GM23338 (cell line): Measurements from ENCODE around the gene PCDHGA1. TPM values are rescaled to one million over a fixed set of nuclear protein-coding genes. Genes with fewer than 3 reads are reported as not detected.

ENCODE experiments used
- ATAC-seq: fragments of 200-7000 bp; cut with Tn5 transposase; 3 replicates; pipeline ENCODE4 v1.9.1; 2020
- DNase-seq: peaks from one replicate; pipeline ENCODE4 v3.0.0-alpha.2; 2015; ENCODE audit warnings: low spot score
- H2AFZ ChIP-seq: fragments of 200-600 bp; sonication (generic); 2 replicates; pipeline ENCODE4 v1.8.0; 2016; ENCODE audit warnings: antibody characterized with exemption, mild to moderate bottlenecking, moderate library complexity
- H3F3A ChIP-seq: fragments of 200-600 bp; sonication (generic); replicated peaks from 2 replicates; pipeline ENCODE4 v1.8.0; 2017; ENCODE audit warnings: antibody characterized with exemption, mixed run types, low read depth
- H3K27ac ChIP-seq: fragments of 200-600 bp; sonication (generic); 2 replicates; pipeline ENCODE4 v1.6.1; 2016; ENCODE audit warnings: low read depth
- H3K27me3 ChIP-seq: fragments of 200-600 bp; sonication (generic); 2 replicates; pipeline ENCODE4 v1.8.0; 2016; ENCODE audit warnings: mild to moderate bottlenecking, mixed run types, moderate library complexity; ENCODE audit not compliant: insufficient read depth
- H3K36me3 ChIP-seq: fragments of 200-600 bp; sonication (generic); 2 replicates; pipeline ENCODE4 v1.8.0; 2016; ENCODE audit warnings: mild to moderate bottlenecking; ENCODE audit not compliant: insufficient read depth
- H3K4me1 ChIP-seq: fragments of 200-600 bp; sonication (generic); 2 replicates; pipeline ENCODE4 v1.8.0; 2016; ENCODE audit warnings: mild to moderate bottlenecking, moderate library complexity; ENCODE audit not compliant: insufficient read depth
- H3K4me2 ChIP-seq: fragments of 200-600 bp; sonication (generic); 2 replicates; pipeline ENCODE4 v1.7.1; 2017; ENCODE audit warnings: mixed run types
- H3K4me3 ChIP-seq: fragments of 200-600 bp; sonication (generic); 2 replicates; pipeline ENCODE4 v1.6.1; 2016; ENCODE audit warnings: mixed run types
- H3K79me2 ChIP-seq: fragments of 200-600 bp; sonication (generic); replicated peaks from 2 replicates; pipeline ENCODE4 v1.8.0; 2017; ENCODE audit warnings: mild to moderate bottlenecking; ENCODE audit not compliant: insufficient read depth
- H3K9me2 ChIP-seq: fragments of 200-600 bp; sonication (generic); 2 replicates; pipeline ENCODE4 v1.8.0; 2017; ENCODE audit not compliant: insufficient read depth
- H4K20me1 ChIP-seq: fragments of 200-600 bp; sonication (generic); replicated peaks from 2 replicates; pipeline ENCODE4 v1.8.0; 2017; ENCODE audit warnings: mild to moderate bottlenecking; ENCODE audit not compliant: insufficient read depth
- H3K27ac Mint-ChIP-seq: 2 replicates; pipeline ENCODE4 v1.8.0; 2020; ENCODE audit warnings: inconsistent platforms, mild to moderate bottlenecking, moderate library complexity, mixed read lengths
- H3K27me3 Mint-ChIP-seq: 3 replicates; pipeline ENCODE4 v1.8.0; 2022; ENCODE audit warnings: low read depth, mild to moderate bottlenecking, moderate library complexity, mixed read lengths, inconsistent platforms; ENCODE audit not compliant: insufficient read depth, poor library complexity
- H3K36me3 Mint-ChIP-seq: 3 replicates; pipeline ENCODE4 v1.8.0; 2021; ENCODE audit warnings: low read depth, mild to moderate bottlenecking, inconsistent platforms, moderate library complexity, mixed read lengths
- H3K4me1 Mint-ChIP-seq: 3 replicates; pipeline ENCODE4 v1.8.0; 2020; ENCODE audit warnings: mild to moderate bottlenecking, inconsistent platforms, mixed read lengths
- H3K4me3 Mint-ChIP-seq: 3 replicates; pipeline ENCODE4 v1.8.0; 2021; ENCODE audit warnings: moderate library complexity, mild to moderate bottlenecking, inconsistent platforms, mixed read lengths
- H3K9me3 Mint-ChIP-seq: 3 replicates; pipeline ENCODE4 v1.8.0; 2020; ENCODE audit warnings: moderate library complexity, mild to moderate bottlenecking, inconsistent platforms, mixed read lengths
- CREB1 ChIP-seq: fragments of 250-450 bp; sonication (Bioruptor Pico); IDR thresholded peaks from 2 replicates; pipeline ENCODE4 v1.5.0; 2020; ENCODE audit warnings: low read depth, mild to moderate bottlenecking, moderate library complexity
- EZH2 ChIP-seq: fragments of 200-600 bp; sonication (generic); IDR thresholded peaks from one replicate; pipeline ENCODE4 v1.8.0; 2017; ENCODE audit warnings: antibody characterized with exemption, mild to moderate bottlenecking, low read depth; ENCODE audit not compliant: unreplicated experiment
- EZH2phosphoT487 ChIP-seq: fragments of 200-600 bp; sonication (generic); IDR thresholded peaks from one replicate; pipeline ENCODE4 v1.8.1; 2018; ENCODE audit warnings: antibody characterized with exemption; ENCODE audit not compliant: unreplicated experiment
- NANOG ChIP-seq: IDR thresholded peaks from 2 replicates; pipeline ENCODE4 v1.6.1; 2016; ENCODE audit warnings: antibody characterized with exemption, borderline replicate concordance
- POLR2AphosphoS5 ChIP-seq: IDR thresholded peaks from 2 replicates; pipeline ENCODE4 v1.6.1; 2016; ENCODE audit warnings: antibody characterized with exemption, low read depth
- ZNF462 ChIP-seq: fragments of 250-450 bp; sonication (Bioruptor Pico); IDR thresholded peaks from 2 replicates; pipeline ENCODE4 v1.5.0; 2020; ENCODE audit warnings: mild to moderate bottlenecking, moderate library complexity
- polyA plus RNA-seq: library from polyadenylated mRNA; unstranded; fragments of >200 nt; fragmentation: Nextera tagmentation; extraction: Ambion mirVana; gene quantifications from 2 replicates; pipeline ENCODE4 v1.2.1, GENCODE V29; 2016
- total RNA-seq: library from RNA; depleted of rRNA; stranded (reverse); fragments of >200 nt; shearing (Covaris generic); gene quantifications from 2 replicates; pipeline ENCODE4 v1.2.3, GENCODE V29; 2014
- TF ChIP-seq, protein P1 (sequence below): IDR thresholded peaks from 2 replicates; pipeline ENCODE4 v1.6.1; 2016; ENCODE audit warnings: antibody characterized with exemption

PCDHGA1 gene
- total and polyA plus RNA-seq, 2 experiments from 2014 or later = 0.39 to 1.7 TPM

- peak overlapping the region; percentile 76 for H2AFZ ChIP-seq
- H3K27ac Mint-ChIP-seq = no peak overlapping the region
- peaks cover 39% of the 10 kb centered on the region for H3K4me1 ChIP-seq
- no peaks in the 10 kb centered on the region for H3K79me2 ChIP-seq
- H3K27me3 Mint-ChIP-seq = peaks cover 54% of the 10 kb centered on the region
- peak; percentile 11 for ATAC-seq
- no peaks in the 10 kb centered on the region; the same call in 1 of the 2 replicates for H3K9me2 ChIP-seq
- H3K36me3 Mint-ChIP-seq = peaks cover 17% of the 10 kb centered on the region
- peaks cover 49% of the 10 kb centered on the region for H3K4me1 Mint-ChIP-seq
- H4K20me1 ChIP-seq = no peaks in the 10 kb centered on the region
- H3F3A ChIP-seq = 0 out of 2 replicates have a peak, but pooled peaks cover 10% of the 10 kb centered on the region
- peak overlapping the region; percentile 30 for H3K4me3 Mint-ChIP-seq
- peak overlapping the region; percentile 51 for H3K4me3 ChIP-seq
- no peaks in the 10 kb centered on the region for H3K9me3 Mint-ChIP-seq
- peak; percentile 62 for DNase-seq
- H3K36me3 ChIP-seq = no peaks in the 10 kb centered on the region
- H3K27me3 ChIP-seq = peaks cover 48% of the 10 kb centered on the region
- H3K27ac ChIP-seq = no peak overlapping the region
- H3K4me2 ChIP-seq = peak overlapping the region; percentile 79
- TF ChIP-seq CREB1 (CRISPR knock-in tag) (0 out of 2 replicates have a peak, but pooled peaks have one; percentile 11), POLR2AphosphoS5 (no peak), EZH2 (no peak), NANOG (no peak), EZH2phosphoT487 (no peak), ZNF462 (CRISPR knock-in tag) (no peak)
- TF ChIP-seq, protein P1, sequence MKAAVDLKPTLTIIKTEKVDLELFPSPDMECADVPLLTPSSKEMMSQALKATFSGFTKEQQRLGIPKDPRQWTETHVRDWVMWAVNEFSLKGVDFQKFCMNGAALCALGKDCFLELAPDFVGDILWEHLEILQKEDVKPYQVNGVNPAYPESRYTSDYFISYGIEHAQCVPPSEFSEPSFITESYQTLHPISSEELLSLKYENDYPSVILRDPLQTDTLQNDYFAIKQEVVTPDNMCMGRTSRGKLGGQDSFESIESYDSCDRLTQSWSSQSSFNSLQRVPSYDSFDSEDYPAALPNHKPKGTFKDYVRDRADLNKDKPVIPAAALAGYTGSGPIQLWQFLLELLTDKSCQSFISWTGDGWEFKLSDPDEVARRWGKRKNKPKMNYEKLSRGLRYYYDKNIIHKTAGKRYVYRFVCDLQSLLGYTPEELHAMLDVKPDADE = no peak
These were observed 164.6 kb downstream of the PCDHGA1 start for GRCh38 chr5:141494761-141495452.
